MG63 (cell line): ENCODE results near the gene ITGB3. TPM values are rescaled to one million over a fixed set of nuclear protein-coding genes. Genes with fewer than 3 reads are reported as not detected.

ENCODE experiments used
- DNase-seq: peaks from one replicate; pipeline ENCODE4 v3.0.0-alpha.2; 2020
- H3K27me3 ChIP-seq: fragments of 250-450 bp; sonication (Bioruptor Pico); 2 replicates; pipeline ENCODE4 v1.5.1; 2020; ENCODE audit warnings: mild to moderate bottlenecking, moderate library complexity
- H3K36me3 ChIP-seq: fragments of 250-450 bp; sonication (Bioruptor Pico); 2 replicates; pipeline ENCODE4 v1.5.1; 2020; ENCODE audit warnings: mild to moderate bottlenecking, moderate library complexity
- H3K4me3 ChIP-seq: fragments of 250-450 bp; sonication (Bioruptor Pico); 2 replicates; pipeline ENCODE4 v1.5.1; 2020; ENCODE audit warnings: mild to moderate bottlenecking, moderate library complexity
- H3K9me3 ChIP-seq: fragments of 250-450 bp; sonication (Bioruptor Pico); 2 replicates; pipeline ENCODE4 v1.5.1; 2020; ENCODE audit warnings: mild to moderate bottlenecking, moderate library complexity
- total RNA-seq: library from RNA; depleted of rRNA; stranded (reverse); fragments of >200 nt; shearing (Covaris generic); gene quantifications from 2 replicates; pipeline ENCODE4 v1.2.3, GENCODE V29; 2014; ENCODE audit warnings: low replicate concordance

Gene ITGB3
- total RNA-seq, 1 experiment from 2014 or later: 12.1 TPM

DNA sequence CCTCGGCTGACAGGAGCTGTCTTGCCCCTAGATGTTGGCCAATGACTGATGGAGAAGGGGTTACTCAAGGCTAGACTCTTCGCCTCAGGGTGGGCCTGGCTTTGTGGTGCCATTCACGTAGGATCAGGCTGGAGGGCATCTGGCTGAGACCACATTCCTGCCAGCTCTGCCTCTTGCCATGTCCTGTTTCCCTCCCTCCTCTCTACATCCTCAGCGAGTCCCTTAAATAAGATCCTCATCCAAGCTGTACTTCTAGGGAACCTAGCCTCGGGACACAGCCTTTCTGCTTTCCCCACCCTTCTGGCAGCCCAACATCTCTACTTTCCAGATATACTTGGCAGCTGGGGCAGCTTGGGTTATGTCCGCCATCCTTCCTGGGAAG lies 42.2 kb downstream of the ITGB3 start:
- no peaks in the 10 kb centered on the region for H3K9me3 ChIP-seq
- H3K36me3 ChIP-seq: peaks cover 17% of the 10 kb centered on the region
- H3K4me3 ChIP-seq: no peak overlapping the region
- no peak for DNase-seq
- no peaks in the 10 kb centered on the region for H3K27me3 ChIP-seq

- Histone ChIP-seq H3K9me3 (no peaks in the 10 kb centered on the region), H3K27me3 (no peaks in the 10 kb centered on the region), H3K4me3 (no peak overlapping the region), H3K36me3 (peaks cover 24% of the 10 kb centered on the region)
- DNase-seq: peak; percentile 40
Measured at GRCh38 chr17:47297661-47298400, 44.2 kb downstream of the ITGB3 start.

DNA sequence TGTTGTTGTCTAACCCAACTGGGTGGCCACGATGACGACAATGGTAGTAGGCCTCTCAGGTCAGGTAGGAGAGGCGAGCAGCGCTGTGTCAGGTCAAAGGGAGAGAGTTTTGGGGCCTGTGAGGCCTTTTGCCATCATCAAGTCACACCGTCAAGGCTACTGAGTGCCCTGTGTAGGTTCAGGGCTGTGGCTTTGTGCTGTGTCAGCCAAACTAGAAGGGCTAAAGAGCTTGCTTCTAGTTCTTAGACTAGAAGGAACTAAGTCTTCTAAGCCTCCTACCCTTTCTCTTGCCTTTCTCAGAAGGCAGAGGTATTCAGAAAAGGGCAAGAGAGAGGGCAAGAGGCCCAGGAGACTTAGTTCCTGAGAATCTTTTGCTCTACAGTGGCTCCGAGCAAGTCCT lies 45.1 kb downstream of the ITGB3 start:
- Histone ChIP-seq H3K9me3 (no peaks in the 10 kb centered on the region), H3K4me3 (no peak overlapping the region), H3K36me3 (peaks cover 30% of the 10 kb centered on the region), H3K27me3 (no peaks in the 10 kb centered on the region)
- no peak for DNase-seq

GRCh38 chr17:47299239-47299910 lies 45.7 kb downstream of the ITGB3 start:
- Histone ChIP-seq H3K36me3 (peaks cover 35% of the 10 kb centered on the region), H3K27me3 (no peaks in the 10 kb centered on the region), H3K9me3 (no peaks in the 10 kb centered on the region), H3K4me3 (no peak overlapping the region)
- no peak for DNase-seq

DNA sequence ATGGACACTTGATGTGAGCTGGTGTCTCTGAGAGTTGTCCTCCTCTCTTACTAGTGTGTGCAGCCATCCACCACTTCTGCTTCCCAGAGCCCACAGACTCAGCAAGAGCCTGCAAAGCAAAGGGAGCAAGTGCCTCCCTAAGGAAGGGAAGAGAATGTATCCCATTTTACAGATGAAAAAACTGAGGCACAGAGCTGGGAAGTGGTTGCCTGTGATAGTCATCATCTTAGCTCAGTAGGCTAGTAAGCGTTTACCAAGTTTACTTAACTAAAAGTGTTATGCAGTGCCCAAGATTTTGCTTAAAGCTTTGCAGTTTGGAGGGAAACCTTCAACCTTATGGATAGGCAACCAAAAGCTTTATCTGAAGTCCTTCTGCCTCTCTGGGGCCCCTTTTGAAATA lies 47.1 kb downstream of the ITGB3 start:
- DNase-seq: no peak
- no peak overlapping the region for H3K4me3 ChIP-seq
- H3K36me3 ChIP-seq: peaks cover 28% of the 10 kb centered on the region
- H3K27me3 ChIP-seq: no peaks in the 10 kb centered on the region
- no peaks in the 10 kb centered on the region for H3K9me3 ChIP-seq

DNA sequence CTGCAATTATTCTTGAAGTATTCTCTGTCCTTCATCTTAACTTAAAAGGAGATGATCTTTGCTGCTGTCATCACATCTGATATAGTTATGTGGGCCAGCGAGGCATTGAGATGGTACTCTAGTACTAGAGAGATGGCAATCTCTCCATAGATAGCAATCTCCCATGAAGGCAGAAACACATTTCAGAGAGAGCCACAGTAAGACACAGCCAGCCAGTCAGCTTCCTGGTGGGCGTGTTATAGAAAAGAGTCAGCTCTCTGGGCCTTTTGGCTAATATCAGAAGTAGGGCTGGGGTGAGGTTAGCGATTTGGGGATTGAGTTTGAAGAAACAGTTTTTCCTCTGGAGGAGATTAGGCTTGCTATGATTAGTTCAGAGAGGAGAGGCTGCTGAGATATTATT lies 47.5 kb downstream of the ITGB3 start:
- no peak overlapping the region for H3K4me3 ChIP-seq
- DNase-seq: no peak
- no peaks in the 10 kb centered on the region for H3K27me3 ChIP-seq
- no peaks in the 10 kb centered on the region for H3K9me3 ChIP-seq
- H3K36me3 ChIP-seq: peaks cover 28% of the 10 kb centered on the region

DNA sequence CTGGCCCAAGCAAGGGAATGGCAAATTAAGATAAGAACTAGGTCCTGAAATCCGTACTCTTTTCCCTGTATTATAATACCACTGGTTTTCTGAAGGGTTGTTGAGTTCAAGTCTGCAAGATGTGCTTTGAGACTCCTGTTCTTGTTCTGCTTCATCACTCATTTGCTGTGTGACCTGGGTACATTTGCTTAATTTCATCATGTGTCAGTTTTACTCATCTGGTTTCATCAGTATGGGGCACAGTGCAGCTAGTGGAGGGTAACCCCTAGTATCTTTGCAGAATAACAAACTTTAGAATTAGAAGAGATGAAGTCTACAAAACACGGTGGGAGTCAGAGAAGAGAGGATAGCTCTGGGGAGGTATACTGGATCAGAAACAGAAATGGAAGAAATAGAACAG lies 48.2 kb downstream of the ITGB3 start:
- no peaks in the 10 kb centered on the region for H3K27me3 ChIP-seq
- no peak for DNase-seq

DNA sequence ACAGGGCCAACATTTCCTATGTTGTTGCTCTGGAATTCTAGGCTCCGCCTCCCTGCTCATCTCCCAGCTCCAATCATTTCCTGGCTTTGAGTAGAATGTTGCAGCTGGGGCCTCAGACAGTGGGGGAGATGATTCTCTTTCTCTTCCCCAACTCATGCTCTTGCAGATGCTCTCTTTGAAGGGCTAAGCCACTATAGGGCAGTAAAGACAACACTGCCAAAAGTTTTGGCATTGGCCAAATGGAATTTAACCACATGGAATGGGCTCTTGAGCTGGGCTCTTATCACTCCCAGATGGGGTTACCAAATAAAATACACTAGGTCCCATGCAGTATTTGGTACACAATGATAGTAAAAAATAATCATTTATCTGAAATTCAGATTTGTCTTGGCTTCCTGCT lies 50.6 kb downstream of the ITGB3 start:
- H3K9me3 ChIP-seq: no peaks in the 10 kb centered on the region
- DNase-seq: peak; percentile 29
- no peak overlapping the region for H3K4me3 ChIP-seq
- H3K27me3 ChIP-seq: no peaks in the 10 kb centered on the region
- H3K36me3 ChIP-seq: peaks cover 28% of the 10 kb centered on the region

More for the DNA sequence above, 48.2 kb downstream of the ITGB3 start:
- H3K9me3 ChIP-seq: no peaks in the 10 kb centered on the region
- peaks cover 28% of the 10 kb centered on the region for H3K36me3 ChIP-seq
- H3K4me3 ChIP-seq: no peak overlapping the region

DNA sequence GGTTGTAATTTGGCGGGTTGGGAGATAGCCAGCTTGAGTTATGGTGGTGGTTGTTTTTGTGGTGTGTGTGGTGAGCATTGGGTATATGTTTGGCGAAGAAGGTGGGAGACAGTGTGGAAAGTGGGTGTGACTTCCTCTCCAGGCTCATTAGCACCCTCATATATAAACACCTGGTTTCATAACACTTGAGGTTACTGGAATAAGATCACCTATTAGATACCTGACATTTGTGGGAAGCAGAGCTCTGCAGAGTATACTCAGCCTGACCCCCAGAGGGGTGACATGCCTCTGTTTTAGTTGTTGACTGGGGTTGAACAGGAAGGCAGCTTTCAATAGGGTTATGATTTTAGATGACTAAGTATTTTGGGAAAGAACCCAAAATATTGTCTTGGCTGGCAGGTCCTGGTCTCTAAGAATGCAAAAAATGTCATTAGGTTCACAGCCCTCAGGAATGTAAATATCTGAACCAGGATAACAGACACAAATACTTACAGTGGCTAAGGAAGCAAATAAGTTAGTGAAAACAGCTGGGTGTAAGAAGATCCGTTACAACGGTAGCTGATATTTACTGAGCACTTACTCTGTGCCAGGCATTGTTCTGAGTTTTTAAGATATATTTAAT lies 51.8 kb downstream of the ITGB3 start:
- Histone ChIP-seq H3K36me3 (peaks cover 22% of the 10 kb centered on the region), H3K27me3 (no peaks in the 10 kb centered on the region), H3K4me3 (no peak overlapping the region), H3K9me3 (no peaks in the 10 kb centered on the region)
- peak; percentile 71 for DNase-seq

DNA sequence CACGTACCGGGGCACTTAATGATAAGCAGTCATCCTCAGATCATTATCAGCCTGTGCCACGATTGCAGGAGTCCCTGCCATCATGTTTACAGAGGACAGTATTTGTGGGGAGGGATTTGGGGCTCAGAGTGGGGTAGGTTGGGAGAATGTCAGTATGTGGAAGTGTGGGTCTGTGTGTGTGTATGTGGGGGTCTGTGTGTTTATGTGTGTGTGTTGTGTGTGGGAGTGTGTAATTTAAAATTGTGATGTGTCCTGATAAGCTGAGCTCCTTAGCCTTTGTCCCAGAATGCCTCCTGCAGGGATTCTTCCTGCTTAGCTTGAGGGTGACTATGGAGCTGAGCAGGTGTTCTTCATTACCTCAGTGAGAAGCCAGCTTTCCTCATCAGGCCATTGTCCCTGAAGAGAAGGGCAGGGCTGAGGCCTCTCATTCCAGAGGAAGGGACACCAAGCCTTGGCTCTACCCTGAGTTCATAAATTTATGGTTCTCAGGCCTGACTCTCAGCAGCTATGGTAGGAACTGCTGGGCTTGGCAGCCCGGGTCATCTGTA lies 56.6 kb downstream of the ITGB3 start:
- Histone ChIP-seq H3K36me3 (no peaks in the 10 kb centered on the region), H3K4me3 (no peak overlapping the region), H3K27me3 (no peaks in the 10 kb centered on the region), H3K9me3 (no peaks in the 10 kb centered on the region)
- DNase-seq: no peak

- H3K9me3 ChIP-seq: no peaks in the 10 kb centered on the region
- H3K4me3 ChIP-seq: no peak overlapping the region
- H3K36me3 ChIP-seq: no peaks in the 10 kb centered on the region
- DNase-seq: no peak
- no peaks in the 10 kb centered on the region for H3K27me3 ChIP-seq
Measured at GRCh38 chr17:47311420-47311819, 57.8 kb downstream of the ITGB3 start.

GRCh38 chr17:47315451-47316266 lies 62.0 kb downstream of the ITGB3 start:
- H3K36me3 ChIP-seq: no peaks in the 10 kb centered on the region
- H3K9me3 ChIP-seq: peaks cover 17% of the 10 kb centered on the region
- no peak overlapping the region for H3K4me3 ChIP-seq
- DNase-seq: peak; percentile 56
- H3K27me3 ChIP-seq: no peaks in the 10 kb centered on the region

GRCh38 chr17:47316311-47316710 lies 62.7 kb downstream of the ITGB3 start:
- Histone ChIP-seq H3K9me3 (peaks cover 20% of the 10 kb centered on the region), H3K4me3 (no peak overlapping the region), H3K36me3 (no peaks in the 10 kb centered on the region), H3K27me3 (no peaks in the 10 kb centered on the region)
- DNase-seq: no peak

DNA sequence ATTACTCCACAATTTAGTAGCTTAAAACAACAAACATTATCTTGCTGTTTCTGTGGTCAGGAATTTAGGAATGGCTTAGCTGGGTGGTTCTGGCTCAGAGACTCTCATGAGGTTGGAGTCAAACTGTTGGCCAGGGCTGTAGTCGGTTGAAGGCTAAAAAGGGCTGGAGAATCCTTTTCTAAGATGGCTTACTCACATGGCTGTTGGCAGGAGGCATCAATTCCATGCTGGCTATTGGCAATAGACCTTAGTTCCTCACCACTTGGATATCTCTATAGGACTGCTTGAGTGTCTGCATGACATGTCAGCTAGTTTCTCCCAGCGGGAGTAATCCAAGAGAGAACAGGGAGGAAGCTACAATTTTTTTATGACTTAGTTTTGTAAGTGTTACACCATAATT lies 63.5 kb downstream of the ITGB3 start:
- no peak overlapping the region for H3K4me3 ChIP-seq
- peak; percentile 96 for DNase-seq

DNA sequence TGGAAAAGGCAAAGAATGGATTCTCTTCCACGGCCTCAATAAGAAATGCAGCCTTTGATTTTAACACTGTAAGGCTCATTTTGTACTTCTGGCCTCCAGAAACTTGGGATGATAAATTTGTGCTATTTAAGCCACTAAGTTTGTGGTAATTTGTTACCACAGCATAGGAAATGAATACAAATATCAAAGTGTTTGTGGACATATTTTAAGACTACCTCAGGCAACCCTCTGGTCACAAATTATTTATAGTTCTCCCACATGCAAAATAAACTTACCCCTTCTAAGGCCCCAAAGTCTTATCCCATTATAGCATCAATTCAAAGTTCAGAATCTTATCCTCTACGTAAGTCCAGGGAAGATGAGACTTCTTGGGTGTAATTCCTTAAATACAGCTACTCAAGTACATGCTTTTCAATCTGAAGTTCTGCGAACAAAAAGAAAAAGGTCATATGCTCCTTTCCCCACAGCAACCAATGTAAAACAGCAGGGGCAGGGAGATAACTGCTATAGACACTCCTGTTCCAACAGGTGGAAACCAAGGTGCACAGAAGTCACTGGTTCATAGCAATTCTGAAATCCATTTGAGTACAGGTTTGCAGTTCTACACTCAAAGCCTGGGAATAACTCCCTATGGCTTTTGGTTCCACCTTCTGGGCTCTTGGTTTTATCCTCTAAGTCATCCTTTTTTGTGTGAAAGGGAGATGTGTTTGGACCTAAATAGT lies 64.7 kb downstream of the ITGB3 start:
- Histone ChIP-seq H3K27me3 (no peaks in the 10 kb centered on the region), H3K4me3 (no peak overlapping the region), H3K36me3 (no peaks in the 10 kb centered on the region), H3K9me3 (peaks cover 20% of the 10 kb centered on the region)
- DNase-seq: no peak

More for the DNA sequence above, 63.5 kb downstream of the ITGB3 start:
- H3K27me3 ChIP-seq: no peaks in the 10 kb centered on the region
- H3K36me3 ChIP-seq: no peaks in the 10 kb centered on the region
- peaks cover 20% of the 10 kb centered on the region for H3K9me3 ChIP-seq

DNA sequence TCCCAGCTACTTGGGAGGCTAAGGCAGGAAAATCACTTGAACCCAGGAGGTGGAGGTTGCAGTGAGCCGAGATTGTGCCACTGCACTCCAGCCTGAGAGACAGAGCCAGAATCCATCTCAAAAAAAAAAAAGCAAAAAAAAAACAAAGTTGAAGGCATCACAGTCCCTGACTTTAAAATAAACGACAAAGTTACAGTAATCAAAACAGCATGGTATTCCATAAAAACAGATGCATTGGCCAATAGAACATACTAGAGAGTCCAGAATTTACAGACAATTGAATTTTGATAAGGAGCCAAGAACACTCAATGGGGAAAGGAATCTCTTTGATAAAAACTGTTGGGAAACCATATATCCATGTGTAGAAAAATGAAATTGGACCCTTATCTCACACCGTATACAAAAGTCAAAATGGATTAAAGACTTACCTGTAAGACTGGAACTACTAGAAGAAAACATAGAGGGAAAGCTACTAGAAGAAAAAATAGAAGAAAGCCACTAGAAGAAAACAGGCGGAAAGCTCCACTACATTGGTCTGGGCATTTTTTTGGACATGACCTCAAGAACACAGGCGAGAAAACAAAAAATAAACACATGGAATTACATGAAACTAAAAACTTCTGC lies 67.4 kb downstream of the ITGB3 start:
- DNase-seq: no peak
- Histone ChIP-seq H3K4me3 (no peak overlapping the region), H3K27me3 (no peaks in the 10 kb centered on the region), H3K9me3 (peaks cover 20% of the 10 kb centered on the region), H3K36me3 (no peaks in the 10 kb centered on the region)
